Testis (tissue), 3 donors: ENCODE data around the gene RAD51C. TPM values are rescaled to one million over a fixed set of nuclear protein-coding genes. Genes with fewer than 3 reads are reported as not detected.

Experiments
- DNase-seq: peaks from one replicate; pipeline ENCODE4 v3.0.0-alpha.2; 2019
- H3K27ac ChIP-seq, 2 donors: fragments of 200-600 bp; sonication (generic); one replicate each; pipeline ENCODE4 v1.5.1; 2019
- H3K27me3 ChIP-seq: fragments of 200-600 bp; sonication (generic); one replicate; pipeline ENCODE4 v1.5.1; 2019
- H3K36me3 ChIP-seq: fragments of 200-600 bp; sonication (generic); one replicate; pipeline ENCODE4 v1.5.1; 2017; ENCODE audit warnings: low read depth; ENCODE audit errors: missing control alignments
- H3K4me1 ChIP-seq: fragments of 200-600 bp; sonication (generic); one replicate; pipeline ENCODE4 v1.5.1; 2019
- H3K4me3 ChIP-seq, 2 donors: fragments of 200-600 bp; sonication (generic); one replicate each; pipeline ENCODE4 v1.5.1; 2017 to 2019
- H3K9me3 ChIP-seq: fragments of 200-600 bp; sonication (generic); one replicate; pipeline ENCODE4 v1.5.1; 2017
- POLR2A ChIP-seq: fragments of 450-650 bp; IDR thresholded peaks from one replicate; pipeline ENCODE4 v1.6.1; 2017; ENCODE audit warnings: antibody characterized with exemption, mild to moderate bottlenecking, moderate library complexity
- WGBS, 2 donors: methylation state at CpG; one replicate each; pipeline ENCODE4 v1.1.5; 2018; 5-methylcytosine and 5-hydroxymethylcytosine counted together
- intact Hi-C: fragments of 100-400 bp; cut with DNase I; formaldehyde crosslinking; loops from one replicate; pipeline ENCODE4 v1.15.1; 2023; ENCODE audit warnings: low total_unique reads
- polyA plus RNA-seq: library from polyadenylated mRNA; stranded (reverse); fragments of 350-450 nt; fragmentation: Illumina TruSeq; extraction: RNeasy Lipid Tissue Mini Kit (QIAGEN cat#74804); gene quantifications from one replicate; pipeline ENCODE4 v1.2.3, GENCODE V29; 2014; ENCODE audit warnings: low read depth, low replicate concordance; ENCODE audit not compliant: insufficient read depth
- total RNA-seq, 2 donors: library from RNA; depleted of rRNA; stranded (reverse); fragments of >200 nt; gene quantifications; one replicate each; pipeline ENCODE4 v1.2.3, GENCODE V29; 2016
- TF ChIP-seq, protein P1 (sequence below), 3 experiments: fragments of 450-650 bp in 2 of 3; fragments of 200-600 bp in 1 of 3; sonication (generic) in 1 of 3; IDR thresholded peaks; one replicate each; pipeline ENCODE4 v1.5.1; 2016 to 2019; ENCODE audit warnings: antibody characterized with exemption in 3 of 3, mild to moderate bottlenecking in 2 of 3, moderate library complexity in 1 of 3

The RAD51C gene
- total and polyA plus RNA-seq, 3 donors from 2014 or later, result 44.5 to 63.4 (median 53.5) TPM

DNA sequence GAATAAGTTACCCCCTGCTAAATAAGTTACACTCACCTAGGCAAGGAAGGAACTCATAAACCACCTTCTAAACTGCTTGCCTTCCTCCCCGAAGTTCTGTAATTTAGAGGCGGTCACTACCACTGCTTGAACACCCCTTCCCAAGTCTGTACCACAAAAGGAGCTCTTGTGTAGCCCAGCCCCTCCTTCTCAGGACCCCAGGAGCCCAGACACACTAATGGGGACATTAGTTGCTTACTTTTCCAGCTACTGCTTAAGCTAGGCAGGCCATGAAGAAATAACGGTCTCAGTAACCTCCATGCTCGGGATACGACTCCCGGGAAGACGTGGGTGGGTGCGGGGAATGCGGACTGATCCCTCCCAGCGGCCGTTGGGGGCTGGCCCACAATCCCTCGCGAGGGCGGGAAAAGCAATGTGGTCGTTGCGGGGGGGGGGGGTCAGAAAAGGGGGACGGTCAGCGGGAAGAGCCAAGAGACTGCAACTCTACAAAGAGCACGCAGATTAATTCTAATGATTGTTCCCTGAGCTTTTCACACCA, 632 bp upstream of the RAD51C start, which contains the start of gene TEX14:
TSS of gene TEX14 (minus strand) at position 345 of the 538 bp plus-strand sequence. CDS start 40,044 bp downstream, outside the sequence.
- peak within 1 kb of the TSS; percentile 66 to 81 for H3K4me3 ChIP-seq
- TF ChIP-seq, protein P1, sequence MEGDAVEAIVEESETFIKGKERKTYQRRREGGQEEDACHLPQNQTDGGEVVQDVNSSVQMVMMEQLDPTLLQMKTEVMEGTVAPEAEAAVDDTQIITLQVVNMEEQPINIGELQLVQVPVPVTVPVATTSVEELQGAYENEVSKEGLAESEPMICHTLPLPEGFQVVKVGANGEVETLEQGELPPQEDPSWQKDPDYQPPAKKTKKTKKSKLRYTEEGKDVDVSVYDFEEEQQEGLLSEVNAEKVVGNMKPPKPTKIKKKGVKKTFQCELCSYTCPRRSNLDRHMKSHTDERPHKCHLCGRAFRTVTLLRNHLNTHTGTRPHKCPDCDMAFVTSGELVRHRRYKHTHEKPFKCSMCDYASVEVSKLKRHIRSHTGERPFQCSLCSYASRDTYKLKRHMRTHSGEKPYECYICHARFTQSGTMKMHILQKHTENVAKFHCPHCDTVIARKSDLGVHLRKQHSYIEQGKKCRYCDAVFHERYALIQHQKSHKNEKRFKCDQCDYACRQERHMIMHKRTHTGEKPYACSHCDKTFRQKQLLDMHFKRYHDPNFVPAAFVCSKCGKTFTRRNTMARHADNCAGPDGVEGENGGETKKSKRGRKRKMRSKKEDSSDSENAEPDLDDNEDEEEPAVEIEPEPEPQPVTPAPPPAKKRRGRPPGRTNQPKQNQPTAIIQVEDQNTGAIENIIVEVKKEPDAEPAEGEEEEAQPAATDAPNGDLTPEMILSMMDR (IDR thresholded peaks at IDR 0.05), result no peak
- no peak for TF ChIP-seq POLR2A
- peak; percentile 72 for DNase-seq
- peak within 1 kb of the TSS; percentile 29 to 95 for H3K27ac ChIP-seq
- WGBS, 2 donors, result 62 to 79% methylated on average over 16 to 18 of the region's 19 CpGs
- peaks cover 11% of the 10 kb centered on the region for H3K4me1 ChIP-seq
- intact Hi-C loops, result no loop called here
- H3K36me3 ChIP-seq, result no peaks in the 10 kb centered on the region
- no peaks in the 10 kb centered on the region for H3K27me3 ChIP-seq
- H3K9me3 ChIP-seq, result no peaks in the 10 kb centered on the region

DNA sequence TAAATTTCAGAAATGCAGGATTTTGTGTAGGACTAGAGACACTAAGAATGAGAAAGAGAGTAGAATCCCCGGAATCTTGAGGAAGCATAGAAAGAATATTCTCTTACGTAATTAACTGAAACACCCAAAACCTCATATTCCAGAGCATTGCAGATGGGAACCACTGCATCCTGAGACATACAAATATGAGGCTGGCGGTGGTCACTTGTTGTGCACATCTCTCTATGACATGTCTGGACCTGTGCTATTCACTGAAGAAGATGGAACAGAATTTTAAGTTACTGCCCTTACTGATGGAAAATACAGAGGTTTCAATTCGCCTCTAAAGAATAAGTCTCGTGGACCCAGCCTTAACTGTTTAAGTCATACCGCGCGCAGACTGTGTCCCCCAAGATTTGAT, 806 bp downstream of the RAD51C start:
- Histone ChIP-seq H3K27me3 (no peaks in the 10 kb centered on the region), H3K9me3 (no peaks in the 10 kb centered on the region), H3K4me1 (peaks cover 11% of the 10 kb centered on the region), H3K4me3 (peak overlapping the region; percentile 66 to 81), H3K36me3 (no peaks in the 10 kb centered on the region), H3K27ac (peak overlapping the region; percentile 29 to 95)
- intact Hi-C loops, result no loop called here
- 45 to 46% methylated on average over 8 of the region's 8 CpGs for WGBS, 2 donors
- no peak for DNase-seq
- TF ChIP-seq, protein P1 (IDR thresholded peaks at IDR 0.05), result no peak
- TF ChIP-seq POLR2A, result no peak

DNA sequence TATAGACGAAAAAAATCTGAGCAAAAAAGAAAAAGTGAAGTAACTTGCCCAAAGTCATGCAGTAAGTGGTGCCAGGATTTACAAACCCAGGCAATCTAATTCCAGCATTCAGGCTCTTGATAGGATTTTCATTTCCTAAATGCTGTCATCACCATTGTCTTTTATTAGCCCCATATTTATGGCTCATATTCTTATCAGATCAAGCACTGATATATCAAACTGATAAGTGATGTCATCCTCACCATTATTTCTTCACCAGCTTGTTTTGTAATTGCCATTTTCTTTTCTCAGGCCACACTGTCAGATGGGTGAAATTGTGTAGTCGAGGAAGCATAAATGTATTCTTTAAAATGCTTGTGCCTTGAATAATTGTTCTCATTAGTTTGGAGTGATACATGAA, 1.3 kb downstream of the RAD51C start:
- Histone ChIP-seq H3K9me3 (no peaks in the 10 kb centered on the region), H3K36me3 (no peaks in the 10 kb centered on the region), H3K4me3 (peak overlapping the region in 1 of 2 donors; percentile 81), H3K27me3 (no peaks in the 10 kb centered on the region), H3K4me1 (peaks cover 11% of the 10 kb centered on the region), H3K27ac (no peak overlapping the region)
- DNase-seq, result no peak
- TF ChIP-seq, protein P1 (IDR thresholded peaks at IDR 0.05), result no peak
- no peak for TF ChIP-seq POLR2A
- 48 to 64% methylated on average over 2 of the region's 2 CpGs for WGBS, 2 donors
- intact Hi-C loops, result no loop called here

DNA sequence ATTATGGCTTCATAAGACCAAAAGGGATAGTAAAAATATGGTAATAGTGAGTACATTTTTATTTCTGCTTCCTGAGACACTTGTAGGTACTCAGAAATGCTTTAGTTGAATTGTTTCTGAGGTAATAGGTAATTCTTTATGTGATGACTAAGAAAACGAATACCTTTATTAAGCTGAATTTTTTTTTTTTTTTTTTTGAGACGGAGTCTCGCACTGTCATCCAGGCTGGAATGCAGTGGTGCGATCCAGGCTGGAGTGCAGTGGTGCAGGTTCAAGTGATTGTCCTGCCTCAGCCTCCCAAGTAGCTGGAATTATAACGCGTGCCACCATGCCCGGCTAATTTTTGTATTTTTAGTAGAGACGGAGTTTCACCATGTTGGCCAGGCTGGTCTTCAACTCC, 1.9 kb downstream of the RAD51C start:
- WGBS, 2 donors, result 88 to 92% methylated on average over 8 of the region's 8 CpGs
- H3K4me3 ChIP-seq, result no peak overlapping the region
- intact Hi-C loops, result no loop called here
- no peaks in the 10 kb centered on the region for H3K27me3 ChIP-seq
- TF ChIP-seq, protein P1 (IDR thresholded peaks at IDR 0.05), result no peak
- no peak for TF ChIP-seq POLR2A
- H3K9me3 ChIP-seq, result no peaks in the 10 kb centered on the region
- no peak for DNase-seq
- peaks cover 11% of the 10 kb centered on the region for H3K4me1 ChIP-seq
- no peaks in the 10 kb centered on the region for H3K36me3 ChIP-seq
- no peak overlapping the region for H3K27ac ChIP-seq

DNA sequence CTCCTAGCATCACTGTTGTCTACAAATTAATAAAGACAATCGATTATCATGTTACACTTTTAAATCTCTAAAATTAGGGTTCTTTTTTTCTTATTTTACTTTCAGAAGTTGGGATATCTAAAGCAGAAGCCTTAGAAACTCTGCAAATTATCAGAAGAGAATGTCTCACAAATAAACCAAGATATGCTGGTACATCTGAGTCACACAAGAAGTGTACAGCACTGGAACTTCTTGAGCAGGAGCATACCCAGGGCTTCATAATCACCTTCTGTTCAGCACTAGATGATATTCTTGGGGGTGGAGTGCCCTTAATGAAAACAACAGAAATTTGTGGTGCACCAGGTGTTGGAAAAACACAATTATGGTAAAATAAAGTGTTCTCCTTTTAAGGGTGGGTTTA, 2.4 kb downstream of the RAD51C start:
- Histone ChIP-seq H3K4me1 (peaks cover 11% of the 10 kb centered on the region), H3K27me3 (no peaks in the 10 kb centered on the region), H3K9me3 (no peaks in the 10 kb centered on the region), H3K4me3 (no peak overlapping the region), H3K36me3 (no peaks in the 10 kb centered on the region), H3K27ac (no peak overlapping the region)
- TF ChIP-seq POLR2A, result no peak
- TF ChIP-seq, protein P1 (IDR thresholded peaks at IDR 0.05), result no peak
- DNase-seq, result no peak
- WGBS, 2 donors, result 74 to 80% methylated on average over 1 of the region's 1 CpG
- intact Hi-C loops, result no loop called here
